Astrocyte of the spinal cord (primary cell): ENCODE results near the gene KASH5.
"Not testable (repeated sequence)": the region's sequence is repeated elsewhere in the genome, so short reads cannot be mapped to it uniquely, and the experiment has no call there.

ENCODE experiments used
- DNase-seq: peaks from one replicate; pipeline ENCODE4 v3.0.0; 2011; ENCODE audit warnings: low read depth, low spot score
- H3K4me3 ChIP-seq: 2 replicates; pipeline ENCODE4 v1.5.1; 2011; ENCODE audit warnings: low read depth, mild to moderate bottlenecking, low read length, moderate library complexity
- in situ Hi-C: cut with HindIII; loops from 2 replicates; pipeline ENCODE4 v1.10.0; 2017; ENCODE audit warnings: low sequenced_read_pairs
- TF ChIP-seq, protein P1 (sequence below): IDR thresholded peaks from 2 replicates; pipeline ENCODE4 v1.5.1; 2012; ENCODE audit warnings: low read depth, mild to moderate bottlenecking, low read length, inconsistent platforms

Gene KASH5

DNA sequence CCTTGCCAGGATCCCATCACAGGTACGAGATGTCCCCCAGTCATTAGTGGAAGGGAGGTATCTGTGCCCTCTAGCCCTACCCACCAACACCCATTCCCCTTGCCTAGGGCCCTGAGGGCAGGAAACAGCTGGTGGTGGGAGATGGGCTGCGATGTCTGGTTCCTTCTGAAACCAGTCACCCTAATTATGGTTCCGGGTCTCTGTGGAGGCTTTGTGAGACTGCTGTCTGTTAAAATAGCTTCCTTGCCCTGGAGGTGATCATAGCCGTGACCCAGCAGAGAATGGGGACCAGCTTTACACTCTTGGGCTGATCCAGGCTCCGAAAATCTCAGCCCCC, 70.5 kb downstream of the KASH5 start:
- no peak overlapping the region for H3K4me3 ChIP-seq
- no peak for DNase-seq
- TF ChIP-seq, protein P1, sequence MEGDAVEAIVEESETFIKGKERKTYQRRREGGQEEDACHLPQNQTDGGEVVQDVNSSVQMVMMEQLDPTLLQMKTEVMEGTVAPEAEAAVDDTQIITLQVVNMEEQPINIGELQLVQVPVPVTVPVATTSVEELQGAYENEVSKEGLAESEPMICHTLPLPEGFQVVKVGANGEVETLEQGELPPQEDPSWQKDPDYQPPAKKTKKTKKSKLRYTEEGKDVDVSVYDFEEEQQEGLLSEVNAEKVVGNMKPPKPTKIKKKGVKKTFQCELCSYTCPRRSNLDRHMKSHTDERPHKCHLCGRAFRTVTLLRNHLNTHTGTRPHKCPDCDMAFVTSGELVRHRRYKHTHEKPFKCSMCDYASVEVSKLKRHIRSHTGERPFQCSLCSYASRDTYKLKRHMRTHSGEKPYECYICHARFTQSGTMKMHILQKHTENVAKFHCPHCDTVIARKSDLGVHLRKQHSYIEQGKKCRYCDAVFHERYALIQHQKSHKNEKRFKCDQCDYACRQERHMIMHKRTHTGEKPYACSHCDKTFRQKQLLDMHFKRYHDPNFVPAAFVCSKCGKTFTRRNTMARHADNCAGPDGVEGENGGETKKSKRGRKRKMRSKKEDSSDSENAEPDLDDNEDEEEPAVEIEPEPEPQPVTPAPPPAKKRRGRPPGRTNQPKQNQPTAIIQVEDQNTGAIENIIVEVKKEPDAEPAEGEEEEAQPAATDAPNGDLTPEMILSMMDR = no peak
- in situ Hi-C loops = no loop called here

DNA sequence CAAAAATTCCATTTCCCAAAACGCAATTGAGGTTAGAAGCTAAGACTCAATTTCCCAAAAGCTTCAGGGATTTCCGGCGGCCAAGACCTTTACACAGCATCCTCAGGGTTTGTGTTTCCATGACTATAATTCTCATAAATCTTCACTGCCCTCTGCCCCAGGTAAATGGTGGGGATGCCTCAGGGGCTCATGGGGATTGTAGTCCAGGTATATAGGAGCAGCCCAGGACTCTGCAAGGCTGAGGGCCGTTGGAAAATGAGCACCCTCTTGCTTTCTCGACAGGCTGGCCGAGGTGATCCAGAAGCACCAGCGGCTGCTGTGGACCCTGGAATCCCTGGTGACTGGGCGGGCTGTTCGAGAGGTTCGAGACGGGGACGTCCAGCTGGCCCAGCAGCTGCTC, 71.3 kb downstream of the KASH5 start:
- DNase-seq = no peak
- H3K4me3 ChIP-seq = no peak overlapping the region
- in situ Hi-C loops = no loop called here
- TF ChIP-seq, protein P1 = no peak

DNA sequence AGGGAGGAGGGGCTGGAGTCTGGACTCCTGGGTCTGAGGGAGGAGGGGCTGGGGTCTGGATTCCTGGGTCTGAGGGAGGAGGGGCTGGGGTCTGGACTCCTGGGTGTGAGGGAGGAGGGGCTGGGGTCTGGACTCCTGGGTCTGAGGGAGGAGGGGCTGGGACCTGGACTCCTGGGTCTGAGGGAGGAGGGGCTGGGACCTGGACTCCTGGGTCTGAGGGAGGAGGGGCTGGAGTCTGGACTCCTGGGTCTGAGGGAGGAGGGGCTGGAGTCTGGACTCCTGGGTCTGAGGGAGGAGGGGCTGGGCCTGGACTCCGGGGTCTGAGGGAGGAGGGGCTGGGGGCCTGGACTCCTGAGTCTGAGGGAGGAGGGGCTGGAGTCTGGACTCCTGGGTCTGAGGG, 73.1 kb downstream of the KASH5 start:
- in situ Hi-C loops, DNase-seq: not testable (repeated sequence)

DNA sequence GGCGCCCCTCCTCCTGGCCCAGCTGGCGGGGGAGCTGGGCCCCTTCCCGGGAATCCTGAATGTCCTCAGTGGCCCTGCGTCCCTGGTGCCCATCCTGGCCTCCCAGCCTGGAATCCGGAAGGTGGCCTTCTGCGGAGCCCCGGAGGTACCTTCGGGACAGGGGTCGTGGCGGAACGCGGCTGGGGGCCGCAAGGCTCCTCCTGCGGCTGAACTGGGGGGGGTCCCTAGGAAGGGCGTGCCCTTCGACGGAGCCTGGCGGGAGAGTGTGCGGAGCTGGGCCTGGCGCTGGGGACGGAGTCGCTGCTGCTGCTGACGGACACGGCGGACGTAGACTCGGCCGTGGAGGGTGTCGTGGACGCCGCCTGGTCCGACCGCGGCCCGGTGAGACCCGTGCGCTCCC, 73.6 kb downstream of the KASH5 start:
- no peak for DNase-seq
- H3K4me3 ChIP-seq = no peak overlapping the region
- TF ChIP-seq, protein P1 = no peak
- in situ Hi-C loops = no loop called here

More for the DNA sequence above, 73.1 kb downstream of the KASH5 start:
- H3K4me3 ChIP-seq = not testable (repeated sequence)

DNA sequence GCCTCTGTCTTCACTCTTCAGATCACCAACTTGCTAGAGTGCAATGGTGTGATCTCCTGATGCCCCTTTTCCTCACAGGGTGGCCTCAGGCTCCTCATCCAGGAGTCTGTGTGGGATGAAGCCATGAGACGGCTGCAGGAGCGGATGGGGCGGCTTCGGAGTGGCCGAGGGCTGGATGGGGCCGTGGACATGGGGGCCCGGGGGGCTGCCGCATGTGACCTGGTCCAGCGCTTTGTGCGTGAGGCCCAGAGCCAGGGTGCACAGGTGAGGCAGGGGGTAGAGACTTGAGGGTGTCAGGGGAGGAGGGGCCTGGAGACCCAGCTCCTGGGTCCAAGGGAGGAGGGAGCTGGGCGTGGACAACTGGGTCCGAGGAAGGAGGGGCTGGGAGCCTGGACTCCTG, 74.4 kb downstream of the KASH5 start:
- in situ Hi-C loops = no loop called here
- H3K4me3 ChIP-seq = no peak overlapping the region
- TF ChIP-seq, protein P1 = no peak
- DNase-seq = no peak

DNA sequence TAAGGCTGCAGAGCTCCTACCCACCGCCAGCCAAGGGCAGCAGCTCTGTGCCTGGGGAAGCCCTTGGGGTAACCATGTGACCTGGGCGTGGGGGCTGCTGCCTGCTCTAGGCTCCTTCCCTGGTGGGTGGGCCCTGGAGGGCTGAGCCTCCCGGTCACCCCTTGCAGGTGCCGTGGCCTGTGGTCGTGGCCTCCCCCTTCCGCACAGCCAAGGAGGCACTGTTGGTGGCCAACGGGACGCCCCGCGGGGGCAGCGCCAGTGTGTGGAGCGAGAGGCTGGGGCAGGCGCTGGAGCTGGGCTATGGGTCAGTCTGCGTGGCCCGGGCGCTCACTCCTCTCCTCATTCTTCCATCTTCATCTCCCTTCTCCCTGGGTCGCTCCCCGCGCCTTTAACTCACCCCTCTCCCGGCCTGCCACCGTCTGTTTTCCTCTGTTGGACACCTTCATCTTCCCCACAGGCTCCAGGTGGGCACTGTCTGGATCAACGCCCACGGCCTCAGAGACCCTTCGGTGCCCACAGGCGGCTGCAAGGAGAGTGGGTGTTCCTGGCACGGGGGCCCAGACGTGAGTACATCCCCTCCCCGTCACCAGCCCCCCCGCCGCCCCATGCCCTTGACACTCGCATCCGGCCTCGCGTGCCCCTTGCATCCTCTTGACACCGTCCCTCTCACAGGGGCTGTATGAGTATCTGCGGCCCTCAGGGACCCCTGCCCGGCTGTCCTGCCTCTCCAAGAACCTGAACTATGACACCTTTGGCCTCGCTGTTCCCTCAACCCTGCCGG, 76.1 kb downstream of the KASH5 start:
- DNase-seq = no peak
- in situ Hi-C loops = no loop called here
- H3K4me3 ChIP-seq = no peak overlapping the region
- TF ChIP-seq, protein P1 = no peak

DNA sequence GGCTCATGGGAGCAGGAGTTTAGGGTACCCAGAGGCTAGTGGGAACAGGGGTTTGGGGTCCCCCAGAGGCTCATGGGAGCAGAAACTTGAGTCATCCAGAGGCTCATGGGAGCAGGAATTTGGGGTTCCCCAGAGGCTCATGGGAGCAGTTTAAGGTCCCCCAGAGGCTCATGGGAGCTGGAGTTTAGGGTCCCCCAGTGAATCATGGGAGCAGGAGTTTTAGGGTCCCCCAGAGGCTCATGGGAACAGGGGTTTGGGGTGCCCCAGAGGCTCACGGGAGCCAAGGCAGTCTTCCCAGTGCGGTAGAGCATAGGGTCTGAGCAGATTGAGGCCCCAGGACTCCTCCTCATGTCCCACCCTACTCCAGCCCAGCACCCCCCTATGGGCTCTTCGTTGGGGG, 77.3 kb downstream of the KASH5 start:
- TF ChIP-seq, protein P1 = no peak

More for the DNA sequence above, 77.3 kb downstream of the KASH5 start:
- in situ Hi-C loops = no loop called here
- DNase-seq = no peak
- no peak overlapping the region for H3K4me3 ChIP-seq
